OCI-LY1 (cell line): ENCODE results near the gene PLEK.

Experiments used
- EZH2 ChIP-seq: fragments of 200-600 bp; sonication (generic), shearing (Covaris generic); IDR thresholded peaks from 2 replicates; pipeline ENCODE4 v1.8.0; 2017; ENCODE audit warnings: borderline replicate concordance, mixed run types, mild to moderate bottlenecking, antibody characterized with exemption, low read length, moderate library complexity, mixed read lengths
- TF ChIP-seq, protein P1 (sequence below): fragments of 200-600 bp; sonication (generic), shearing (Covaris generic); IDR thresholded peaks from 2 replicates; pipeline ENCODE4 v1.5.1; 2017; ENCODE audit warnings: mild to moderate bottlenecking, antibody characterized with exemption, low read length, moderate library complexity, mixed read lengths

DNA sequence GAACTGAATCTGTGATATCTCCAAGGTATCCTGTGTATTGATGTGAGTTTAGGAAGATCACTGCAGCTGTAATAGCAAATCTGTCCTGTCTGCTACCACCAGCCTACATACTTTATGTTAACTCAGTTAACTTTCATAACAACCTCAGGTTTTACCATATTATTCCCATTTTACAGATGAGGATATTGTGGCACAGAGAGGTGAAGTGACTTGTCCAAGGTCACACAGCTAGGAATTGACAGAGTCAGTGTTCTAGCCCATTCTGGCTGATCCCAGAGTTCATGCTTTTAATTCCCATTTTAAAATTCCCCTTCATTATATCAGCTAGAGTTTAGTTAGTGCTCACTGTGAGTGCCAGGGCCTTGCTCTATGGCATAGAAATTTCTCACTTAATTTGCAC is 49.4 kb downstream of the PLEK start:
- TF ChIP-seq, protein P1, sequence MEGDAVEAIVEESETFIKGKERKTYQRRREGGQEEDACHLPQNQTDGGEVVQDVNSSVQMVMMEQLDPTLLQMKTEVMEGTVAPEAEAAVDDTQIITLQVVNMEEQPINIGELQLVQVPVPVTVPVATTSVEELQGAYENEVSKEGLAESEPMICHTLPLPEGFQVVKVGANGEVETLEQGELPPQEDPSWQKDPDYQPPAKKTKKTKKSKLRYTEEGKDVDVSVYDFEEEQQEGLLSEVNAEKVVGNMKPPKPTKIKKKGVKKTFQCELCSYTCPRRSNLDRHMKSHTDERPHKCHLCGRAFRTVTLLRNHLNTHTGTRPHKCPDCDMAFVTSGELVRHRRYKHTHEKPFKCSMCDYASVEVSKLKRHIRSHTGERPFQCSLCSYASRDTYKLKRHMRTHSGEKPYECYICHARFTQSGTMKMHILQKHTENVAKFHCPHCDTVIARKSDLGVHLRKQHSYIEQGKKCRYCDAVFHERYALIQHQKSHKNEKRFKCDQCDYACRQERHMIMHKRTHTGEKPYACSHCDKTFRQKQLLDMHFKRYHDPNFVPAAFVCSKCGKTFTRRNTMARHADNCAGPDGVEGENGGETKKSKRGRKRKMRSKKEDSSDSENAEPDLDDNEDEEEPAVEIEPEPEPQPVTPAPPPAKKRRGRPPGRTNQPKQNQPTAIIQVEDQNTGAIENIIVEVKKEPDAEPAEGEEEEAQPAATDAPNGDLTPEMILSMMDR, result no peak
- no peak for TF ChIP-seq EZH2
